NCI-H510A (cell line): ENCODE data around the gene EPHA2.
"Not testable (repeated sequence)": the region's sequence is repeated elsewhere in the genome, so short reads cannot be mapped to it uniquely, and the experiment has no call there.

Experiments
- DNase-seq: peaks from one replicate; lab custom pipeline; 2025; lab: John Stamatoyannopoulos, UW

The EPHA2 gene

GRCh38 chr1:16167331-16168143 is 11.7 kb upstream of the EPHA2 start:
- no peak for DNase-seq

GRCh38 chr1:16166117-16166516 is 10.2 kb upstream of the EPHA2 start:
- no peak for DNase-seq

- DNase-seq: no peak
Measured at GRCh38 chr1:16165548-16165947, 9.7 kb upstream of the EPHA2 start.

- no peak for DNase-seq
Measured at GRCh38 chr1:16165073-16165364, 9.2 kb upstream of the EPHA2 start.

GRCh38 chr1:16164213-16165072 is 8.6 kb upstream of the EPHA2 start:
- DNase-seq: peak; percentile 68

GRCh38 chr1:16163608-16164212 is 7.8 kb upstream of the EPHA2 start:
- not testable (repeated sequence) for DNase-seq

GRCh38 chr1:16162163-16162822 is 6.4 kb upstream of the EPHA2 start:
- no peak for DNase-seq

- no peak for DNase-seq
Measured at GRCh38 chr1:16161717-16162116, 5.8 kb upstream of the EPHA2 start.

- DNase-seq: no peak
Measured at GRCh38 chr1:16158993-16159831, 3.3 kb upstream of the EPHA2 start.

- DNase-seq: no peak
Measured at GRCh38 chr1:16158025-16158424, 2.2 kb upstream of the EPHA2 start.

- no peak for DNase-seq
Measured at GRCh38 chr1:16156848-16157495, 1.1 kb upstream of the EPHA2 start.

GRCh38 chr1:16153999-16154673 is 1.7 kb downstream of the EPHA2 start:
- DNase-seq: no peak

- no peak for DNase-seq
Measured at GRCh38 chr1:16153096-16153998, 2.5 kb downstream of the EPHA2 start.

- no peak for DNase-seq
Measured at GRCh38 chr1:16152481-16153087, 3.3 kb downstream of the EPHA2 start.

- no peak for DNase-seq
Measured at GRCh38 chr1:16151995-16152384, 3.9 kb downstream of the EPHA2 start.

GRCh38 chr1:16151196-16151994 is 4.5 kb downstream of the EPHA2 start:
- peak; percentile 70 for DNase-seq

GRCh38 chr1:16150508-16150907 is 5.4 kb downstream of the EPHA2 start:
- no peak for DNase-seq
